ENCODE results near the gene SLC6A8.
"Not testable (repeated sequence)": the region's sequence is repeated elsewhere in the genome, so short reads cannot be mapped to it uniquely, and the experiment has no call there.

The SLC6A8 gene

GRCh38 chrX:153743468-153744209 is 55.9 kb downstream of the SLC6A8 start:
- in situ Hi-C loops (cut with MboI; ENCODE audit: low sequenced_read_pairs): not testable (repeated sequence)

- in situ Hi-C loops (cut with MboI; ENCODE audit: low sequenced_read_pairs): no loop called here
Observed at GRCh38 chrX:153744210-153745066, 56.7 kb downstream of the SLC6A8 start.

GRCh38 chrX:153745067-153745433 is 57.3 kb downstream of the SLC6A8 start:
- in situ Hi-C loops (cut with MboI; ENCODE audit: low sequenced_read_pairs): not testable (repeated sequence)
